Measurements from ENCODE around the gene FGF19. TPM values are rescaled to one million over a fixed set of nuclear protein-coding genes. Genes with fewer than 3 reads are reported as not detected.

Gene FGF19
- total RNA-seq, 2 donors from 2014 or later: not detected

GRCh38 chr11:69708736-69709401 lies 5.0 kb upstream of the FGF19 start:
- no peak for DNase-seq (ENCODE audit: low spot score)
- H3K36me3 ChIP-seq: no peaks in the 10 kb centered on the region
- H3K4me3 ChIP-seq: no peak overlapping the region
- peaks cover 9 to 11% of the 10 kb centered on the region in 2 donors for H3K27me3 ChIP-seq
- H3K27ac ChIP-seq: no peak overlapping the region
- peaks cover 0 to 11% of the 10 kb centered on the region in 2 donors for H3K4me1 ChIP-seq
- no peaks in the 10 kb centered on the region for H3K9me3 ChIP-seq
- TF ChIP-seq CTCF (IDR thresholded peaks at IDR 0.05): no peak

DNA sequence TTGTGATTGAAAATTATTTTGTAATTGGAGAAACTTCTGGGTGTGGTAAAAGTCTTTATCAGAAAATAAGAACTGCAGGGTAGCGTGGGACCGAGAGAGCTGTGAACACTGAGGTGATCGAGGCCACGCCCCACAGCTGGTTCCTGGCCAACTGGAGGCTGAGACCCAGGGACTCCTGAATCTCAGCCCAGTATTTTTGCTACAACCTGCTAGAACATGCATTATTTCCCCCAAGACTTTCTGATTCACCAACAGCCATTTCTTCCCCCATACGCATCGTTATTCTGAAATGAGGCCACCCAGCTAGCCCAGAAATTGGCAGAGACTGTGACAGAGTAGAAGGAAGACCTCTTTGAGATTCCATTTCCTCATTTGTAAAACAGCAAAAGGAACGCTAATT lies 3.4 kb upstream of the FGF19 start:
- Histone ChIP-seq H3K36me3 (no peaks in the 10 kb centered on the region), H3K4me1 (peaks cover 0 to 22% of the 10 kb centered on the region in 2 donors), H3K27me3 (peaks cover 14 to 27% of the 10 kb centered on the region in 2 donors), H3K9me3 (no peaks in the 10 kb centered on the region), H3K4me3 (no peak overlapping the region), H3K27ac (no peak overlapping the region)
- no peak for TF ChIP-seq CTCF (IDR thresholded peaks at IDR 0.05)
- DNase-seq (ENCODE audit: low spot score): no peak

DNA sequence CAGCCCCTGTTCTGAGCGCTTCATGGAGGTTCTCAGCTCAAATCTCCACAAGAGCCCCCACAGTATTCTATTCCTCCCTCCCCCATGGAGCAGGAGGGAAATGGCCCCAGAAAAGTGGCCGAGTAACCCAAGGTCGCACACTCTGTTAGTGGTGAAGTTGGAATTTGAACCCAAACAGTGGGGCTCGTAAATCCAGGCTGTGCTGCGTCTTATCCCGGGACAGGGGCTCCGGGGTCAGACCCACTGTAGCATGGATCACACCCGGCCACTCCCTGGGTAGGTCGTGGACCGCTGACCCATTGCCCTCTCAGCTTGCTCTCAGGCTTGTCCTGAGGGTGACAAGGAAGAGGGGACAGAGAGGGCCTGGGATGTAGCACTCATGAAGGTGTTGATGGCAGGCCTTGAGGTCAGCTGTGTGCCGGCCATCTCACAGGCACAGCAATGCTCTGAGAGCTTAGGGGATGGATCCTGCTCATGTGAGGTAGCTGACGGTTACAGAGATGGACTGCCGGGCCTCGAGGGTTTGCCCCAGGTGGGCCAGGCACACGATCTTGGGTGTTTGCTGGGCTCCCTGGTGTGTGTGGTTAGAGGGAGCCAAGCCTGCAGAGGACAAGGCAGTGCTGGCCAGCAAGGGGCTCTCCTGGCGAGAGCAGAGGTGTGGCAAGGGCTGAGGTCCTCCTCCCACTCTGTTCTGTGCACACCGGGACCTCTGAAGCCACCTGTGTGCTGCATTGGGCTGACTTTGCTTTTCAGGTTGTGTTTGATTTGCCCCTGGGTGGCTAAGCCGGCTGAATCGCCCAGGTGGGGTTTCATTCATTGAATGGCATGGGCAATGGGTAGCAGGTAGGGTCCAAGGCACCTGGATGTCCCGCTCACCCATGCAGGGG lies 2.3 kb upstream of the FGF19 start:
- Histone ChIP-seq H3K27ac (no peak overlapping the region), H3K36me3 (no peaks in the 10 kb centered on the region), H3K4me3 (no peak overlapping the region), H3K27me3 (peaks cover 14 to 33% of the 10 kb centered on the region in 2 donors), H3K4me1 (peaks cover 0 to 22% of the 10 kb centered on the region in 2 donors), H3K9me3 (no peaks in the 10 kb centered on the region)
- TF ChIP-seq CTCF (IDR thresholded peaks at IDR 0.05): no peak
- no peak for DNase-seq (ENCODE audit: low spot score)

- Histone ChIP-seq H3K36me3 (no peaks in the 10 kb centered on the region), H3K4me3 (no peak overlapping the region), H3K4me1 (peaks cover 0 to 28% of the 10 kb centered on the region in 2 donors), H3K9me3 (no peaks in the 10 kb centered on the region), H3K27me3 (peaks cover 18 to 33% of the 10 kb centered on the region in 2 donors), H3K27ac (no peak overlapping the region)
- no peak for DNase-seq (ENCODE audit: low spot score)
- TF ChIP-seq CTCF (IDR thresholded peaks at IDR 0.05): no peak
Observed at GRCh38 chr11:69705351-69705811, 1.6 kb upstream of the FGF19 start.

DNA sequence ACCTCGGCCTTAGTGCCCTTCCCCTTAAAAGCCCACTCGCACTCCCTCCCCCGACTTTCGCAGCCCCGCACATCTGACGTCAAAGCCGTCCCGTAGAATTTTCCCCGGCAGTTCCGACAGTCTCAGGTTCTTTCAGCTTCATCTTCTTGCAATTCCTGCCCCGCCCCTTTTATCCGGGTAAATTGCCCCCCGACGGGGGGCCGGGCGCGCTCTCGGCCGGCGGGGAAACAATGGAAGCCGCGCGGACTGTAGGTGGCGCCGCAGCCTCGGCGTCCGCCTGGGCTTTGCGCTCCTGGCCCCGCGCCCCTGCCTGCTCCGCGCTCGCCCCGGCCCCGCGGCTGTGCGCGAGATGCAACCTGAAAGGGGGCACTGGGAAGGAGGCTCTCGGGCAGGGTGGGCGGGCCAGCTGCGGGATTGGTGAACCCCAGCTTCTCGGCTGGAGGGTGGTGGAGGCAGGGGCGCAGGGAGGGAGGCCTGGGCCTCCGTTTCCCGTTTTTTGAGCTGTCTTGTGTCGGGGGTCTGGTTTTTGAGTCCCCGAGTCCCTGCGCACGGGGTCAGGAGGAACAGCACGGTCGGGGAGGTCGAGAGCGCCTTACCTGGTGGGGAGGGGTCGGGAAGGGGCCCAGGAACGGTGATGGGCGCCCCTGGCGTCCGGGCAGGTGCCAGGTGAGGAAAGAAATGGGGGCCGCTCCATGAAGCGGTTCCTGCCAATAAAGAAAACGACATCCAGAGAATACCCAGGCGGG lies 859 bp upstream of the FGF19 start:
- peaks cover 18 to 33% of the 10 kb centered on the region in 2 donors for H3K27me3 ChIP-seq
- H3K4me3 ChIP-seq: peak overlapping the region in 1 of 2 donors; percentile 16
- TF ChIP-seq CTCF (IDR thresholded peaks at IDR 0.05): peak; percentile 20 to 65
- peaks cover 0 to 30% of the 10 kb centered on the region in 2 donors for H3K4me1 ChIP-seq
- H3K9me3 ChIP-seq: no peaks in the 10 kb centered on the region
- DNase-seq (ENCODE audit: low spot score): no peak
- H3K27ac ChIP-seq: no peak overlapping the region
- H3K36me3 ChIP-seq: no peaks in the 10 kb centered on the region
